Measurements from ENCODE around the gene KCNMA1. TPM values are rescaled to one million over a fixed set of nuclear protein-coding genes. Genes with fewer than 3 reads are reported as not detected.

Gene KCNMA1
- total and polyA plus RNA-seq, 10 donors: 9.3 to 114 (median 51.5) TPM

DNA sequence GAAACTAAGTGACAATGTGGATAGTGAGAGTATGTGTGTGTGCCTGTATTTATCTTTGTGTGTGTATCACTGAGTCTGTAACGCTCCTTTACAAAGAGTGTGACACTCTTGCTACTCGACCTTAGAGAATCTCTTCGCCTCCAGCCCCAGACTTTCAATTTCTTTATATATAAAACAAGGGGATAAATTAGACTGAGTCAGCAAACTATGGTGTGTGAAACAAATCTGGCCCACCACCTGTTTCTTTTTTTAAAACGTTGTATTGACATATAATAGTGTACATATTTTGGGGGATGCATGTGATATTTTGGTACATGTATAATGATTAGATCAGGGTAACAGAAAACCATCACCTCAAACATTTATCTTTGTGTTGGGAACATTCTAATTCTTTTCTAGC lies 240.5 kb downstream of the KCNMA1 start:
- no peak overlapping the region for H3K4me3 ChIP-seq
- 81 to 93% (median 82%) methylated on average over 4 of the region's 4 CpGs for WGBS, 5 donors
- no peak for DNase-seq
- no peak overlapping the region for H3K27ac ChIP-seq
- H3K4me1 ChIP-seq: peaks cover 0 to 9% (median 5%) of the 10 kb centered on the region in 6 donors
- TF ChIP-seq, protein P1, sequence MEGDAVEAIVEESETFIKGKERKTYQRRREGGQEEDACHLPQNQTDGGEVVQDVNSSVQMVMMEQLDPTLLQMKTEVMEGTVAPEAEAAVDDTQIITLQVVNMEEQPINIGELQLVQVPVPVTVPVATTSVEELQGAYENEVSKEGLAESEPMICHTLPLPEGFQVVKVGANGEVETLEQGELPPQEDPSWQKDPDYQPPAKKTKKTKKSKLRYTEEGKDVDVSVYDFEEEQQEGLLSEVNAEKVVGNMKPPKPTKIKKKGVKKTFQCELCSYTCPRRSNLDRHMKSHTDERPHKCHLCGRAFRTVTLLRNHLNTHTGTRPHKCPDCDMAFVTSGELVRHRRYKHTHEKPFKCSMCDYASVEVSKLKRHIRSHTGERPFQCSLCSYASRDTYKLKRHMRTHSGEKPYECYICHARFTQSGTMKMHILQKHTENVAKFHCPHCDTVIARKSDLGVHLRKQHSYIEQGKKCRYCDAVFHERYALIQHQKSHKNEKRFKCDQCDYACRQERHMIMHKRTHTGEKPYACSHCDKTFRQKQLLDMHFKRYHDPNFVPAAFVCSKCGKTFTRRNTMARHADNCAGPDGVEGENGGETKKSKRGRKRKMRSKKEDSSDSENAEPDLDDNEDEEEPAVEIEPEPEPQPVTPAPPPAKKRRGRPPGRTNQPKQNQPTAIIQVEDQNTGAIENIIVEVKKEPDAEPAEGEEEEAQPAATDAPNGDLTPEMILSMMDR (IDR thresholded peaks at IDR 0.05 in 8 of 11, conservative IDR thresholded peaks at IDR 0.05 in 3 of 11): no peak
- TF ChIP-seq POLR2A (IDR thresholded peaks at IDR 0.05) (no peak), POLR2AphosphoS5 (IDR thresholded peaks at IDR 0.05) (no peak)
- H3K9me3 ChIP-seq: no peaks in the 10 kb centered on the region
- peaks cover 0 to 24% (median 0%) of the 10 kb centered on the region in 7 donors for H3K27me3 ChIP-seq (replicated peaks in 1 of 7)
- intact Hi-C loops (cut with DNase I; ENCODE audit: low total_unique reads): no loop called here
- H3K36me3 ChIP-seq: no peaks in the 10 kb centered on the region

DNA sequence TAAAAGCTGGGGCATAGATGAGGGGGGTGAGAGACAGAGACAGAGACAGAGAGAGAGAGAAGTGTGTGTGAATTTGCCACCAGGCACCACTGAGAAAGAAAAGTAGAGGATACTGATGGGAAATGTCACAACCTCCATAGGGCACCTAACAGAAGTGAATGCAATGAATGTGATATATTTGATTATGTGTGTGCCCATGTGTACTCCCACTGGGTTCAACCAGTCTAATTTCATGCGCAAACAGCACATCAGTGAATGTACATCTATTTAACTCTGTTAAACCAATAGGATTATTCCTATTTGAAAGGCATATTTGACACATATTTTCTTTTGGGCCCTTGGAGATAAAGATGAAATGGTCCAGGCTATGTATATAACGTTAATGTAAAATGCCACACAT lies 241.3 kb downstream of the KCNMA1 start:
- H3K4me3 ChIP-seq: no peak overlapping the region
- WGBS, 5 donors: 84 to 93% (median 91%) methylated on average over 2 of the region's 2 CpGs
- peaks cover 0 to 18% (median 9%) of the 10 kb centered on the region in 6 donors for H3K4me1 ChIP-seq
- DNase-seq: no peak
- peaks cover 0 to 26% (median 0%) of the 10 kb centered on the region in 7 donors for H3K27me3 ChIP-seq (replicated peaks in 1 of 7)
- no peak for TF ChIP-seq POLR2AphosphoS5 (IDR thresholded peaks at IDR 0.05)
- TF ChIP-seq POLR2A (IDR thresholded peaks at IDR 0.05): no peak
- TF ChIP-seq, protein P1 (IDR thresholded peaks at IDR 0.05 in 8 of 11, conservative IDR thresholded peaks at IDR 0.05 in 3 of 11): no peak
- H3K9me3 ChIP-seq: no peaks in the 10 kb centered on the region
- no peak overlapping the region for H3K27ac ChIP-seq
- intact Hi-C loops (cut with DNase I; ENCODE audit: low total_unique reads): no loop called here
- H3K36me3 ChIP-seq: no peaks in the 10 kb centered on the region

DNA sequence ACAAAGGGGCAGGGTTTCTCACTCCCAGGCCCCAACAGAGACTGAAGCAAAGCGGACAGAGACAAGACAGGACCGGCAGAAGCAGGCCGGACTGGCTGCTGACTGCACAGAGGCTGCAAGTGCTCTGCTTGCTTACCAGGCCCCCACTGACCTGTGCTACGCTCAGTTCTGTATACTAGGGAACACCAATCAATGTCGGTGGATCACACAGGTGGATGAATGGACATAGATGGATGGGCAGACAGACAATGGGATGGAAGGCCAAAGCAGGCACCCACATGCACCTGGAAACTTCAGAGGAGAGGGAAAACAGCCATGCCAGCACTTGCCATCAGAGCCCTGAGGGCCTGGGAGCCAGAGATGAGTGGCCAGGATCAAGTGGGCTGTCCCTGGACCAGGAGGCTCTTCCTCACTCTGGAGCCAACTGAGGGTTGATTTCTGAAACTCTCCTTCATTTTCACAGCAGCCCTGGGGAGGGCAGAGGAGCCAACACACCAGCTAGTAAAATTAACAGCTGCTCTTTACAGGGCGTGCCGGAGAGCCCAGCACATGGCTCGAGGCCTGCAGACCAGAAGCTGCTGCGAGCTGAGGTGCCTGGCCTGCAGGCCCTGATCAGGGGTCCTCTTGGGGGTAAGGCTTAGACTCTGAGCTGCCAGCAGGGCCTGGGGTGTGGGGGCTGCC lies 243.6 kb downstream of the KCNMA1 start:
- H3K9me3 ChIP-seq: no peaks in the 10 kb centered on the region
- no peak overlapping the region for H3K27ac ChIP-seq
- H3K36me3 ChIP-seq: no peaks in the 10 kb centered on the region
- H3K27me3 ChIP-seq (replicated peaks in 1 of 7): peaks cover 0 to 31% (median 7%) of the 10 kb centered on the region in 7 donors
- no peak overlapping the region for H3K4me3 ChIP-seq
- TF ChIP-seq, protein P1 (IDR thresholded peaks at IDR 0.05 in 8 of 11, conservative IDR thresholded peaks at IDR 0.05 in 3 of 11): no peak
- TF ChIP-seq POLR2A (IDR thresholded peaks at IDR 0.05) (no peak), POLR2AphosphoS5 (IDR thresholded peaks at IDR 0.05) (no peak)
- intact Hi-C loops (cut with DNase I; ENCODE audit: low total_unique reads): loop anchor here (5.0 kb wide), 1 partner anchor 248 kb away; no protein-coding TSS in a partner anchor
- 84 to 96% (median 92%) methylated on average over 9 of the region's 9 CpGs for WGBS, 5 donors
- no peak for DNase-seq
- H3K4me1 ChIP-seq: peaks cover 0 to 19% (median 9%) of the 10 kb centered on the region in 6 donors

DNA sequence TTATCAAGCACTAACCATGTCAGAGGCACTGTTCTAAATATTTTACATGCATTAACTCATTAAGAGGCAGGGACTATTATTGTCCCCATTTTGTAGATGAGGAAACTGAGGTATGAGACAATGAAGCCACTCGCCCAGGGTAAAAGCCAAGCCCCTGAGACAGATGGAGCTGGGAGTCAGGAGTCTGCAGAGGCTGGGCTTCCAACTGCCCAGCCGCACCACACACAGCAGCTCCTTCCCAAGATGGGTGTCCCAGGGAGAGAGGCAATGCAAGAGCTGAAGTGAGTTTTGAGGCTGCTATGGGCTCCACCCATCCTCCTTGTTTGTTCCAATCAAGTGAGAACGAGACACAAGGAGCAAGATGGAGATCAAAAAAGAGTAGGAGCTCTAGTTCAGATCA lies 244.2 kb downstream of the KCNMA1 start:
- no peak for DNase-seq
- H3K27me3 ChIP-seq (replicated peaks in 1 of 7): peaks cover 0 to 30% (median 10%) of the 10 kb centered on the region in 7 donors
- no peak overlapping the region for H3K4me3 ChIP-seq
- no peak overlapping the region for H3K27ac ChIP-seq
- no peak for TF ChIP-seq POLR2A (IDR thresholded peaks at IDR 0.05)
- TF ChIP-seq, protein P1 (IDR thresholded peaks at IDR 0.05 in 8 of 11, conservative IDR thresholded peaks at IDR 0.05 in 3 of 11): no peak
- TF ChIP-seq POLR2AphosphoS5 (IDR thresholded peaks at IDR 0.05): no peak
- peaks cover 0 to 19% (median 9%) of the 10 kb centered on the region in 6 donors for H3K4me1 ChIP-seq
- intact Hi-C loops (cut with DNase I; ENCODE audit: low total_unique reads): loop anchor here (5.0 kb wide), 1 partner anchor 249 kb away; no protein-coding TSS in a partner anchor
- H3K36me3 ChIP-seq: no peaks in the 10 kb centered on the region
- WGBS, 5 donors: 87 to 95% (median 91%) methylated on average over 3 of the region's 3 CpGs
- H3K9me3 ChIP-seq: no peaks in the 10 kb centered on the region
